IPS-NIHi7 (cell line): ENCODE results near the gene TTN.
A peak's percentile ranks its signal among the peaks of the same experiment; 100 is the strongest.
"Not testable (repeated sequence)": the region's sequence is repeated elsewhere in the genome, so short reads cannot be mapped to it uniquely, and the experiment has no call there.

Source experiments
- DNase-seq: peaks from one replicate; pipeline ENCODE4 v3.0.0; 2012; ENCODE audit warnings: mixed read lengths; ENCODE audit errors: extremely low spot score

Gene TTN

DNA sequence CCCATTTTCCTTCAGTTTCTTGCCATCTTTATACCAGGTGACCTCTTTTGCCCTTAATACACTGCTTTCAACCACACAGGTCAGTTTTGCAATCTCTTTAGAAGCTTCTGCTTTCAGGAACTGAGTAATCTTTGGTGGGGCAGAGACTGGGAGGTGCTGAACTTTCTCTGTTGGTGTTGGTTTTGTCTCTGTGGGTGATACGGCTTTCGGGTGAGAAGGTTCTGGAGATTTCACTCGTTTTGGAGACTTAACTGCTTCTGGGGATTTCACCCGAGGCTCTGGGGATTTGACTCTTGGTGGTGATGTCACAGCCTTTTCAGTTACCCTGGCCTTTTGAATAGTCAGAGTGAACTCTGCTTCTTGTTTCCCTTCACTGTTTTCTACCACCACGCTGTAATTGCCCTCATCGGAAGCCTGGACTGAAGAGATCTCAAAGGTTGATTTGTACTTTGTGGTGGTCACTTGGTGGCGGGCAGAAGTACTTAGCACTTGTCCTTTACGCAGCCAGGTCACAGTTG, 276.5 kb downstream of the TTN start:
- DNase-seq = no peak

DNA sequence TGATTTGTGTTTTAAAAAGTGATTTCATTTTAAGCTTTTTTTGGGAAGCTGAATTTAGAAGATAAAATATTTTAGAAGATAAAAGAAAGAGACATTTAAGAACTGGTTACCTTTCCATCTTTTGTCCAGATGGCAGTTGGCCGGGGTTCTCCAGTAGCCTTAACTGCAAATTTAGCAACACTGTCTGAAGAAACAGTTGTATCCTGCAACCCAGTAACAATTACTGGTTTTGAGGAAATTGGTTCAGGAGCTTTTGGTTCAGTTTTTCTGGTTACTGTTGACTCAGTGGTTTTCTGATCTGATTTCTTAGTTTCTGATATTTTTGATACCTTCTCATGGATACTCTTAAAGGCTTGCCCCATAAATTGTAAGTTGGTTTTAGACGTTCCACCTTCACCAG, 277.1 kb downstream of the TTN start:
- DNase-seq = no peak

GRCh38 chr2:178529194-178529593, 278.0 kb downstream of the TTN start:
- DNase-seq = no peak

- no peak for DNase-seq
Measured at GRCh38 chr2:178528647-178529046, 278.6 kb downstream of the TTN start.

DNA sequence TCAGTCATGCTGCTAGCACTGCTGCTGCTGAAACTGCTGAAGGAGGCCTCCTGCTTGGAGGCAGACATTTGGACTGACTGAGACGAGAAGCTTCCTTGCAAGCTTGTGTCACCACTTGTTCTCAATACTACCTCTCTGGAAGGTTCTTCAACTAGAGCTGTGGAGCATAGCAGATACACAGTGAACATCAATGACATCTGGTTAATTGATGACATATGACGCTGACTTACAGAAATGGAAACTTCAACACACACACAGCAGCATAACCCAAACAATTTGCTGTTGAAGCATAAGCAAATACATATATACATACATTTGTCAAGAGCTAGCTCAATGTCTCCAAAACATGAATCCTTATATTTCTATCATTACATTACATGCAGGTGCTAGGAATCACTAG, 279.6 kb downstream of the TTN start:
- DNase-seq = no peak

DNA sequence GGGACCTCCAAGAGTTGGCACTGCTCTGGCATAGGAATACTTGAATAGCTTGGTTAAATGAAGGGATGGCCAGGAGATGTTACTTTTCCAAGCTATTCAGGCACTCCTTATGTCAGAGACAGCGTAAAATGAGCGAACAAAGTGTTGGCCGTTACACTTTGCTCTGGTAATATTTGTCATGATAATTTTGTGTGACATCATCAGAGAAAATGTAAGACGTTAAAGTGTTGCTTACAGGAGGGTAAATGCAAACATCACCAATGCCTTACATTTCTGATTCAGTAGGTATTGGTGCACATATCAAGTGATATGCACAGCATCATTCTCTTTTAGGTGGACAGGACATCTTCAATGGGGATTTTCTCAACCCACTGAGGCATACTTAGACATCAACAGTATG, 281.0 kb downstream of the TTN start:
- no peak for DNase-seq

DNA sequence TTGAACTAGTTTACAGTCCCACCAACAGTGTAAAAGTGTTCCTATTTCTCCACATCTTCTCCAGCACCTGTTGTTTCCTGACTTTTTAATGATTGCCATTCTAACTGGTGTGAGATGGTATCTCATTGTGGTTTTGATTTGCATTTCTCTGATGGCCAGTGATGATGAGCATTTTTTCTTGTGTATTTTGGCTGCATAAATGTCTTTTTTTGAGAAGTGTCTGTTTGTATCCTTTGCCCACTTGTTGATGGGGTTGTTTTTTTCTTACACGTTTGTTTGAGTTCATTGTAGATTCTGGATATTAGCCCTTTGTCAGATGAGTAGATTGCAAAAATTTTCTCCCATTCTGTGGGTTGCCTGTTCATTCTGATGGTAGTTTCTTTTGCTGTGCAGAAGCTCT, 281.8 kb downstream of the TTN start:
- not testable (repeated sequence) for DNase-seq

DNA sequence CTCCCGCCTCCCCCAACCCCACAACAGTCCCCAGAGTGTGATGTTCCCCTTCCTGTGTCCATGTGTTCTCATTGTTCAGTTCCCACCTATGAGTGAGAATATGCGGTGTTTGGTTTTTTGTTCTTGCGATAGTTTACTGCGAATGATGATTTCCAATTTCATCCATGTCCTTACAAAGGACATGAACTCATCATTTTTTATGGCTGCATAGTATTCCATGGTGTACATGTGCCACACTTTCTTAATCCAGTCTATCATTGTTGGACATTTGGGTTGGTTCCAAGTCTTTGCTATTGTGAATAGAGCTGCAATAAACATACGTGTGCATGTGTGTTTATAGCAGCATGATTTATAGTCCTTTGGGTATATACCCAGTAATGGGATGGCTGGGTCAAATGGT, 282.2 kb downstream of the TTN start:
- DNase-seq = not testable (repeated sequence)

- no peak for DNase-seq
Measured at GRCh38 chr2:178523596-178524134, 283.6 kb downstream of the TTN start.

DNA sequence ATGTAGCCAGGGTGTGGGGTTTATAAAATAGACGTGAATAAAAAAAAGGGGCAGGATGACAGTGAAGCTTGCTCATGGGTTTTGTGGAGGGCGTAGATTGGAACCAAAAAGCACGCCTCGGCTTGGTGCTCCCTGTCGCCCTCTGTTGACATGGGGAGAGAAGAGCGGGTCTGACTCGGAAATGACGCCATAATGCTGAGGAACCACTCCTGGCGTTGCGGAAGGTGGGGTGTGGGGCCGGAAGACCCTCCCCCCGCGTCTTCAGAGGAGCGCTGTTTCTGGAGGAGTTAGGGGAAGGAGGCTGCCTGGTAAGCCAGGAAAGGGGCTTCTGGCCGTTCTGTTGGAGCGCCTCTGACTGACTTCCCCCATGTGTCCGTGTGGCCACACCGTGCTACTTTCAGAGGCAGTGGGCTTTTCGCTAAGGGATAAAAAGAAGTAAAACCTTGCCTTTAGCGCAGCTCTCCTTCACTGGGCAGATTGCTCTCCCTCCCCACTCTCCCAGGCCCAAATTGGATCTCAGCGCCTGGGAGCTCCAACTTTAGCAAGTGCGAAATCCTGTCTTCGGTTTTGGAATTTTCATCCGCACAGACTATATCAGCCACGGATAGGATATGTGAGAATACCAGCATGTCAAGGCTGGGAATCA, 284.1 kb downstream of the TTN start:
- DNase-seq = peak; percentile 98

GRCh38 chr2:178521304-178522150, 285.7 kb downstream of the TTN start:
- no peak for DNase-seq

DNA sequence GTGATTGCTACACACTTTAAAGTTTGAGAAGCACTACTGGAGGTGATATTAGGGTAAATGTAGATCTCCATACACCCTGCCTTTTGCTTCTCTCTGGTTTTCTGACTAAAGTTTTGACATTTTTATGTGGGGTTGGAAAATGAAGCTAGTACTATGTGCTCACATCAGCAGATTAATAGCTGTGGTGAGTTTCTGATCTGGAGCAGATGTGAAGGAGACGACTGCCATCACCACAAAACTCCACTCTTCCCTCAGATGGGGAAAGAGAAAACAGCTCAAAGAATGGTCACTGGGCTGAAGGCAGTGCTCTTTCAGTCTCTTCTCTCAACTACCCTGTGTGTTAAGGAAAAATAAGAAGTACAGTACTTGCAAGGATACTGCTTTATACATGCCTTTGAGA, 289.7 kb downstream of the TTN start:
- no peak for DNase-seq

- DNase-seq = no peak
Measured at GRCh38 chr2:178514664-178515063, 292.6 kb downstream of the TTN start.

DNA sequence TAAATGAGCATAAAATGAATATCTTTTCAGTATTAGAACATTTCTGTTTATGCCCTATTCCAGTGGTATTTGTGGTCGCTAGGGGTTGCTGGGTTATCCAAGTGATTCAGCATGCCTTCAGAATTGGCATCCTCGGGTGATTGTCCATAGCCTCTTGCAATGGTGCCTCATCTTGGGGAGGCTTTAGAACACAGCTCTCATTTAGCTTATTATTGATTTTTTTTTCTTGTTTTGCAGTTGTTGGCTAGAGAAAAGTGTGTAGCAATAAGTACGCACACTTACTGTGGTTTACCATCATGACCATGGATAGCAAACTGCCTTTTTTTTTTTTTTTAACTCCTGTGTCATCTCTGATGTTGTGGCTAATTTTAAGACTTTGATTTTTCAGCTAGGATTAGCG, 293.3 kb downstream of the TTN start:
- no peak for DNase-seq

GRCh38 chr2:178512484-178512883, 294.7 kb downstream of the TTN start:
- no peak for DNase-seq

DNA sequence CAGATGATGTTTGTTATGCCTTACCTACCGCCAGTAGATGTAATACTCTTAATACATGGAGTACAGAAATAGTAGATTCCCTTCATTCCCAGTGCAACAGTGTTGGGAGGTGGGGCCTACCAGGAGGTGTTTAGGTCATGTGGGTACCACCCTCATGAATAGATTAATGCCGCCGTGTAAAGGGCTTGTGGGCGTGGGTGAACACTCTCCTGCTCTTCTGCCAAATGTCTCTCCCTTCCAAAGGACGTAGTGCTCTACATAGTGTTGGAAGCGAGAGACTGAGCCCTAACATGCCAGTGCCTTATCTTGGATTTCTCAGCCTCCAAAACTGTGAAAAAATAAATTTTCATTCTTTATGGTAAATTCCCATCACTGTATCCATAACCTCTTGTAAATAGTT, 296.8 kb downstream of the TTN start:
- DNase-seq = no peak

DNA sequence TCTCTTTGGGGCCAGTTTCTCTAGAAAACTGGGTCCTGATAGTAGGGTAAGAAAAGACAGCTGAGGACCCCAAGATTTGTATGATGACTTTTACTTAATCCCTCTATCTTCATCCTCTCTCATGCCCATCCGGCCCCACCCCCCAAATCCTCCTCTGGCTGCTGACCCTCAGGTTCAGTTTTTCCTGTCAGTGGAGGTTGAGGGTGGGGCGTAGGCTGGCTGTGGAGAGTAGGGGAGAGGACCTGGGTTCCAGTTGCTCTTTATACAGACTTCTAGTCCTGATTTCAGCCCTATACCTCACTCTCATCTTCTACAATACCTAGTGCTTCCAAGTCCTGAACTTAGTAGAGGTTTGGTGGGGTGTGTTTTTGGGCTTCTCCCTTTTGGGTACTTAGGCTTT, 298.6 kb downstream of the TTN start:
- no peak for DNase-seq

DNA sequence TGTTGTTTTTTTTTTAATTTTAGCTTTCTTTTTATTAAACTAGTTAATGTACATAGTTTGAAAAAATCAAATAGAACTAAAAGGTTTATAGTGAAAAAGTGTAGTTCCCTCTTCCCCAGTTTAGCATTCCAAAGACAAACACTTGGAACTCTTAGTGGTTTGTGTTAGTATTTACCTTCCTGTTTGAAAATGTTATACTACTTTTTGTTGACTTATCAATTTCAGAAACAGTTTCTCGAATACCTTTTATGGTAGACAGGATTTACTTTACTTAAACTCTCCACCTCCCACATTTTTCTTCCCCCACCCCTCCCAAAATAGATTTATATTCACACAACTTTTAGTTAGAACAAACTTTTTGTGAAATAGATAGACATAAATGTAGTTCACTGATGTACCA, 300.3 kb downstream of the TTN start:
- DNase-seq = no peak

GRCh38 chr2:178506524-178506923, 300.7 kb downstream of the TTN start:
- DNase-seq = no peak

DNA sequence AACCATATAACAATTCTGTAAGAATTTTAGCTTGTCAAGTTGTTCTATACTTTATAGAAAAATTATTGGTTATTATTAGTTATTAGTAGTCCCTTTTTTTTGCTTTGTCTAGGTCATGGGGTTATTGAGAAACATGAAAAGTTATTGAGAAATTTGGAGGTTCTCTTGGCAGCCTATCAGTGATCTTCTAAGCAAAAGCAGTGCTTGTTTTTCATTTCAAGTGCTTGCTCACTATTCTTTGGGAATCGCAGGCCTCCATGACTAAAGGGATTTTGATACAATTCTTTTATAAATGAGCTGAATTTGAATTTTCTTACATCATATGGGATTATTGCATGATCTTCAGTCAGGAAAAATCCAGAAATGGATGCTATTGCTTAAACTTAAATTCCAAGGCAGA, 301.1 kb downstream of the TTN start:
- DNase-seq = no peak

DNA sequence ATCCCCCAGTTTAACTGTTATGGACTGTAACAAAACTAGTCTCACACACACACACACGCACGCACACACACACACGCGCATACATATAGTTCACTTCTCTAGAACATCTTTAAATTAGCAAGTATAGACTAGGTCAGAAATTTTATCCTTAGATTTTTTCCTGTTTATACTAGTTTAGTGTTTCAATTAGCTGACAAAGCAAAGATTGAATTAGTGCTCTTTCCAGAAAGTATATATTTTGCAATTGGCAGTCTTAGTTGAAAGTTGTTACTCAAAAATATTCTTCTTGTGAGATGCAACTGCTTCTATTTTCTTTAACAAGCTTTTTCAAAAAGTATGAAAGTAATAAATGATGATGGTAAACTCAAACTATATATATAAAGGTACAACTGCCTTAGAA, 304.5 kb downstream of the TTN start:
- DNase-seq = no peak

- DNase-seq = no peak
Measured at GRCh38 chr2:178499640-178500039, 307.6 kb downstream of the TTN start.

DNA sequence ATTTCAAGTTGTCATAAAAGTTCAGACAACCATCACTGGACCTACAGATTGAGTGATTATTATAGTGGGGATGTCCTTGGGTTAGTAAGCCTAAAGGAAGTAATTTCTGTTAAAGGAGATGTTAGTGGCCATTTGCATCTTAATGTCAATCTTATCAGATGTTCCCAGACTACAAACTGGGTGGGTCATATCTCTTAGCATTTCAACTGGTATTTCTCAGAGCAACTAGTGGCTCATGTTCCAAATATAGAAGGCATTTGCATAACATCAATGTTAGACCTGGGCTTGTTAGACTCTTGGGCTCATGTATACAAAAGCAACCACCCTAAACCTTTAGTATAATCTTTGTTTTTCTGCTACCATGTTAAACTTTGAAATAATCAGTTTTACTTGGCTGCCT, 309.1 kb downstream of the TTN start:
- no peak for DNase-seq
